GM12878 (cell line): Measurements from ENCODE around the gene DMRT1. TPM values are rescaled to one million over a fixed set of nuclear protein-coding genes. Genes with fewer than 3 reads are reported as not detected.

Source experiments
- ATAC-seq: fragments of 200-7000 bp; cut with Tn5 transposase; 3 replicates; pipeline ENCODE4 v1.9.1; 2020; ENCODE audit warnings: mild to moderate bottlenecking, moderate library complexity
- BruUV-seq: library from RNA; stranded (reverse); fragments of 400-500 nt; replicated peaks from 2 replicates; lab custom pipeline; 2021; lab: Mats Ljungman, UMichigan
- CTCF ChIA-PET: fragments of 300-600 bp; sonication (Branson Sonifier 250); formaldehyde crosslinking; extraction: SDS; loops from one replicate; lab custom pipeline; 2021; ENCODE audit warnings: inconsistent platforms; lab: Yijun Ruan, JAX
- POLR2A ChIA-PET: fragments of 350-600 bp; formaldehyde crosslinking; extraction: SDS; loops from one replicate; lab custom pipeline; 2021; ENCODE audit warnings: inconsistent platforms; lab: Charles Lee
- RAD21 ChIA-PET: fragments of 300-600 bp; sonication (Branson Sonifier 250); formaldehyde crosslinking; loops from one replicate; lab custom pipeline; 2023; ENCODE audit warnings: antibody characterized with exemption; ENCODE audit not compliant: unreplicated experiment; lab: Charles Lee
- SMC1A ChIA-PET: fragments of 300-600 bp; sonication (Branson Sonifier 250); formaldehyde crosslinking; loops from one replicate; lab custom pipeline; 2023; ENCODE audit not compliant: unreplicated experiment, uncharacterized antibody; lab: Charles Lee
- DNase-seq: peaks from one replicate; pipeline ENCODE4 v3.0.0-alpha.2; 2011; ENCODE audit warnings: low read depth, low spot score
- FAIRE-seq: peaks from 3 replicates; lab custom pipeline; 2011; peaks lifted over from hg19 to GRCh38; lab: Jason Lieb, UNC
- H2AFZ ChIP-seq: 2 replicates; pipeline ENCODE4 v1.6.0; 2011; ENCODE audit warnings: low read depth, low read length, control low read depth; ENCODE audit not compliant: control insufficient read depth
- H3K27ac ChIP-seq: 2 replicates; pipeline ENCODE4 v1.5.1; 2011; ENCODE audit warnings: control low read depth; ENCODE audit not compliant: control insufficient read depth, insufficient read depth
- H3K27me3 ChIP-seq, 2 experiments: replicated peaks in 1 of 2; 2 replicates each; pipeline versions ENCODE4 v1.6.0 to v1.6.1; 2011; ENCODE audit warnings: low read length in 1 of 2; ENCODE audit not compliant: control insufficient read depth in 2 of 2, insufficient read depth in 2 of 2
- H3K36me3 ChIP-seq, 2 experiments: 2 replicates each; pipeline ENCODE4 v1.5.1; 2011; ENCODE audit warnings: low read length in 1 of 2; ENCODE audit not compliant: control insufficient read depth in 2 of 2, insufficient read depth in 2 of 2
- H3K4me1 ChIP-seq: 2 replicates; pipeline ENCODE4 v1.6.1; 2011; ENCODE audit warnings: mild to moderate bottlenecking, low read length, moderate library complexity, mixed read lengths; ENCODE audit not compliant: control insufficient read depth, insufficient read depth
- H3K4me2 ChIP-seq: 2 replicates; pipeline ENCODE4 v1.6.0; 2011; ENCODE audit warnings: control low read depth; ENCODE audit not compliant: control insufficient read depth, insufficient read depth
- H3K4me3 ChIP-seq: fragments of 200-600 bp; sonication (generic); 2 replicates; pipeline ENCODE4 v1.5.1; 2016
- H3K79me2 ChIP-seq: 2 replicates; pipeline ENCODE4 v1.6.0; 2011; ENCODE audit warnings: low read length; ENCODE audit not compliant: control insufficient read depth, insufficient read depth
- H3K9ac ChIP-seq: 2 replicates; pipeline ENCODE4 v1.8.0; 2011; ENCODE audit warnings: low read length, control low read depth, mixed read lengths; ENCODE audit not compliant: control insufficient read depth, insufficient read depth
- H3K9me3 ChIP-seq: replicated peaks from 3 replicates; pipeline ENCODE4 v1.5.1; 2011; ENCODE audit warnings: mild to moderate bottlenecking, low read length; ENCODE audit not compliant: control insufficient read depth, insufficient read depth
- H4K20me1 ChIP-seq: 2 replicates; pipeline ENCODE4 v1.6.0; 2011; ENCODE audit not compliant: control insufficient read depth, insufficient read depth
- BCL11A ChIP-seq: IDR thresholded peaks from 2 replicates; pipeline ENCODE4 v1.6.1; 2011; ENCODE audit warnings: low read depth, low read length
- BHLHE40 ChIP-seq, 2 experiments: fragments of 450-650 bp in 1 of 2; IDR thresholded peaks; 2 replicates each; pipeline ENCODE4 v1.6.1; 2011 to 2017; ENCODE audit warnings: low read depth in 2 of 2, borderline replicate concordance in 1 of 2, improper control_type of control experiment in 1 of 2, low read length in 1 of 2, mild to moderate bottlenecking in 1 of 2
- BRCA1 ChIP-seq: IDR thresholded peaks from 2 replicates; pipeline ENCODE4 v1.6.1; 2011; ENCODE audit warnings: low read depth, low read length, improper control_type of control experiment
- EP300 ChIP-seq, 2 experiments: fragments of 150-350 bp in 1 of 2; IDR thresholded peaks; 2 replicates each; pipeline ENCODE4 v1.6.1; 2011 to 2012; ENCODE audit warnings: low read depth in 2 of 2, low read length in 2 of 2, borderline replicate concordance in 1 of 2, improper control_type of control experiment in 1 of 2, inconsistent platforms in 1 of 2; ENCODE audit not compliant: control insufficient read depth in 1 of 2
- HDAC6 ChIP-seq: fragments of 200-600 bp; sonication (generic); IDR thresholded peaks from one replicate; pipeline ENCODE4 v1.8.0; 2017; ENCODE audit warnings: antibody characterized with exemption; ENCODE audit not compliant: unreplicated experiment
- KAT2A ChIP-seq: conservative IDR thresholded peaks from 2 replicates; pipeline ENCODE4 v1.6.1; 2011; ENCODE audit warnings: low read depth, low read length; ENCODE audit not compliant: control insufficient read depth
- KLF5 ChIP-seq: fragments of 450-650 bp; IDR thresholded peaks from 2 replicates; pipeline ENCODE4 v1.6.1; 2014; ENCODE audit warnings: mild to moderate bottlenecking; ENCODE audit not compliant: partially characterized antibody
- MEF2A ChIP-seq: IDR thresholded peaks from 2 replicates; pipeline ENCODE4 v1.6.1; 2011; ENCODE audit warnings: low read depth, mild to moderate bottlenecking, low read length, moderate library complexity; ENCODE audit not compliant: insufficient read depth
- NFYB ChIP-seq: IDR thresholded peaks from 2 replicates; pipeline ENCODE4 v1.6.1; 2011; ENCODE audit warnings: low read depth, mild to moderate bottlenecking, low read length, improper control_type of control experiment, moderate library complexity; ENCODE audit not compliant: insufficient read depth
- NRF1 ChIP-seq: conservative IDR thresholded peaks from 2 replicates; pipeline ENCODE4 v1.6.1; 2011; ENCODE audit warnings: mild to moderate bottlenecking, low read depth, low read length, improper control_type of control experiment
- POLR2AphosphoS5 ChIP-seq: IDR thresholded peaks from 2 replicates; pipeline ENCODE4 v1.6.1; 2011; ENCODE audit warnings: mild to moderate bottlenecking, low read length, inconsistent platforms
- RAD21 ChIP-seq: IDR thresholded peaks from 2 replicates; pipeline ENCODE4 v1.6.1; 2011; ENCODE audit warnings: mild to moderate bottlenecking, low read depth, low read length, moderate library complexity; ENCODE audit not compliant: insufficient read depth
- ZBTB11 ChIP-seq: fragments of 450-650 bp; formaldehyde crosslinking; IDR thresholded peaks from 2 replicates; pipeline ENCODE4 v1.5.0; 2022; ENCODE audit warnings: mild to moderate bottlenecking, missing genetic modification characterization
- ZNF207 ChIP-seq: fragments of 450-650 bp; IDR thresholded peaks from 2 replicates; pipeline ENCODE4 v1.6.1; 2014; ENCODE audit warnings: antibody characterized with exemption, mild to moderate bottlenecking, borderline replicate concordance
- WGBS: methylation state at CpG from one replicate; pipeline ENCODE4 v1.1.6; 2016; ENCODE audit warnings: low lambda C conversion rate; ENCODE audit not compliant: insufficient replicate concordance, insufficient coverage; ENCODE audit errors: missing lambda C conversion rate; 5-methylcytosine and 5-hydroxymethylcytosine counted together
- in situ Hi-C: fragments of 300-500 bp; cut with MboI; formaldehyde crosslinking; loops from 9 replicates; pipeline ENCODE4 v1.14.3; 2018; ENCODE audit warnings: mixed read lengths
- intact Hi-C: fragments of 100-400 bp; cut with micrococcal nuclease; formaldehyde crosslinking; loops from one replicate; pipeline ENCODE4 v1.14.2; 2022; ENCODE audit not compliant: unreplicated experiment
- polyA plus RNA-seq, 11 experiments: library from polyadenylated mRNA; depleted of rRNA in 4 of 11; unstranded in 6 of 11; stranded (reverse) in 5 of 11; fragments of >200 nt; fragmentation: Nextera tagmentation in 4 of 11; fragmentation: Illumina TruSeq in 1 of 11; extraction: Ambion mirVana in 4 of 11; extraction: Trizol in 1 of 11; gene quantifications; 1 replicate in 1 of 11; 2 replicates in 10 of 11; pipeline versions ENCODE4 v1.2.1 to v1.2.3, GENCODE V29; 2011 to 2016; ENCODE audit warnings: inconsistent platforms in 2 of 11, missing spikeins in 2 of 11, low read depth in 1 of 11
- total RNA-seq, 4 experiments: library from RNA; depleted of rRNA in 3 of 4; stranded (reverse); fragments of >200 nt in 3 of 4; fragmentation: Illumina TruSeq in 1 of 4; extraction: Trizol in 1 of 4; gene quantifications; 2 replicates each; pipeline versions ENCODE4 v1.2.1 to v1.2.3, GENCODE V29; 2013 to 2021

The DMRT1 gene
- total and polyA plus RNA-seq, 10 of the 15 experiments (the other 5 are each of a cell fraction or from before 2014, with no cell fraction given), result 0.06 to 1.9 (median 0.24) TPM

DNA sequence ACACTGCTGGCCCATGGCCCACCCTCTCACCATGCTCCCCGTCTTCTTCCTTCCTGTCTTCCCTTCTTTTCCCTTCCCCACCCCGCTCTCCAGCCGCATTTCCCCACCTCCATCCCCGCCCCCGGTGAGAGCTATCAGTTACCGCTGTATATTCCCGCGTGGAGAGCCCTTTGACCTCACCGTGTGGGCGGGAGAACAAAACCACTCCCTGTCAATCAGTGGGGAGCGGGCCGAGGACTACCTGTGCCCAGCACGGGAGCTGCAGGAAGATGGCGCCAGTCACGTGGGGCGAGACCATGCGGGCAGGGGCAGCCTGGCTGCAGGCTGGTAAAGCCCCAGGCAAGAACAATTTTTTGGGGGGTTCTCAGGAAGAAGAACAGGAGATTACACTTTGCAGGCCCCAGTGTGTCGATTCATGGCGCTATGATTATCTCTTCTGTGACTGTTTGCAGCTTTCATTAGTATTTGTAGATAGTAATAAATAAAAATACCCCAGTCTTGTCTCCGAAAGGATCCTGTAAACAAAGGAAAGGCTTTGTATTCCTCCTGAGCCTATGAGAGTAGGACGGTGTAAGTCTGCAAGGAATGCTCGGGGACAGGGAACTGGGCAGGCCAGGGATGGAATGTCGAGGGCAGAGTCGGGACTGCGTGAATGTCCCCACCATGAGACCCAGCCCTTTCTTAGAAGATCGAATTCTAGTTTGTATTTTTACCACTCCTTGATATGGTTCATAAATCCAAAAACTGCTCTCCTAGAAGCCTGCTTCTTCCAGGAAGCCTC, 14.8 kb upstream of the DMRT1 start:
- ATAC-seq, result no peak
- RAD21 ChIA-PET, result no interaction called here
- WGBS, result 65% methylated on average over 24 of the region's 26 CpGs

More for the DNA sequence above, 14.8 kb upstream of the DMRT1 start:
- H3K9ac ChIP-seq, result no peak overlapping the region
- ChIA-PET POLR2A (interaction anchor here (0.7 kb wide), 1 partner anchor 90 kb away, joined by 8 read pairs; no protein-coding TSS in a partner anchor), CTCF (no interaction called here), SMC1A (no interaction called here)
- H3K4me2 ChIP-seq, result no peak overlapping the region
- in situ Hi-C loops, result no loop called here
- intact Hi-C loops, result no loop called here
- TF ChIP-seq MEF2A, result no peak
- TF ChIP-seq BRCA1, result no peak
- TF ChIP-seq EP300 (IDR thresholded peaks at IDR 0.05; ENCODE audit: borderline replicate concordance in 1 of 2, control insufficient read depth in 1 of 2, low read depth in 2 of 2, low read length in 2 of 2), result no peak
- TF ChIP-seq KAT2A, result no peak
- no peak for TF ChIP-seq NFYB
- no peak for TF ChIP-seq ZNF207
- TF ChIP-seq NRF1, result no peak
- no peak for TF ChIP-seq HDAC6
- no peak for TF ChIP-seq POLR2AphosphoS5
- no peak for TF ChIP-seq BHLHE40 (IDR thresholded peaks at IDR 0.05; ENCODE audit: borderline replicate concordance in 1 of 2, low read depth in 2 of 2, low read length in 1 of 2)
- no peak for TF ChIP-seq RAD21
- no peak for TF ChIP-seq ZBTB11
- no peak for TF ChIP-seq KLF5
- no peak for TF ChIP-seq BCL11A
- H3K4me3 ChIP-seq, result no peak overlapping the region
- no peaks in the 10 kb centered on the region for H3K36me3 ChIP-seq
- no peak for DNase-seq
- FAIRE-seq, result no peak
- H3K27me3 ChIP-seq, result no peaks in the 10 kb centered on the region
- BruUV-seq, result no TSS peak
- no peak overlapping the region for H2AFZ ChIP-seq
- no peaks in the 10 kb centered on the region for H3K79me2 ChIP-seq
- no peaks in the 10 kb centered on the region for H4K20me1 ChIP-seq
- H3K4me1 ChIP-seq, result no peaks in the 10 kb centered on the region
- H3K27ac ChIP-seq, result no peak overlapping the region
- no peaks in the 10 kb centered on the region for H3K9me3 ChIP-seq
